HG03432 (cell line): ENCODE data around the gene OMD.
A peak's percentile ranks its signal among the peaks of the same experiment; 100 is the strongest.
"Not testable (repeated sequence)": the region's sequence is repeated elsewhere in the genome, so short reads cannot be mapped to it uniquely, and the experiment has no call there.

ENCODE experiments used
- ATAC-seq: cut with Tn5 transposase; IDR thresholded peaks from one replicate; pipeline ENCODE4 v1.9.1; 2021; ENCODE audit warnings: mild to moderate bottlenecking, moderate library complexity; ENCODE audit not compliant: unreplicated experiment

The OMD gene

DNA sequence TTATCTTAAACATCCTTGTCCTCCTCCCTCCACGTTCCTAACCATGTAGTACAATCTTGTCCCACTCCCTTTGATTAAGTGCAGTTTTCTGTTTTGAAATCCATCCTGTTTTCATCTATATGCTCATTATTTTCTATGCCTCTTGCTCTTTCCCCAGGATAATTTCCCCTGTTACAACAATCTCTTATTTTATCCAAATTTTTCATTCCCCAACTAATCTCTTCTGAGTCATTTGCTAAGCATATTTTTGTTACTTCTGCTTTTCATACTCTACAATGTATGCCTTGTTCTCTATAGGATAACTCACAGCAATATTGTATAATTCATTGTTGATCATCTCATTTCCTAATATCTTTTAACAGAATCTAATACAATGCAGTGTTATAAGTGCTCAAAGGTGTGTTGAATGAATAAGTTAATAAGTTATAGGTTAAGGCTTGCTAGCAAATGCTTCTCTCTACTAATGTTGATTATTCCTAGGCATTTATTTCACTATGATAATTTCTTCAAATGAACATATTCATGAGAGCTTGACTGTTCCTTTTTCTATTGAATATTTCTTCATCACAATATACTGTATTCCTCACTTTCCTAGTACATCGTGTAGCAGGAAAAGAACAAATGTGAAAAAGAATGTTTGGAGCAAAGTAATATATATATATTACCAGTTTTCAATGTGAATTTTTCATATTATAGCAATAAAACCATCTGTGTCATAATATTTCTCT, 1.5 kb downstream of the OMD start:
- no peak for ATAC-seq

- no peak for ATAC-seq
These were observed 9.7 kb downstream of the OMD start for GRCh38 chr9:92414566-92414965.

DNA sequence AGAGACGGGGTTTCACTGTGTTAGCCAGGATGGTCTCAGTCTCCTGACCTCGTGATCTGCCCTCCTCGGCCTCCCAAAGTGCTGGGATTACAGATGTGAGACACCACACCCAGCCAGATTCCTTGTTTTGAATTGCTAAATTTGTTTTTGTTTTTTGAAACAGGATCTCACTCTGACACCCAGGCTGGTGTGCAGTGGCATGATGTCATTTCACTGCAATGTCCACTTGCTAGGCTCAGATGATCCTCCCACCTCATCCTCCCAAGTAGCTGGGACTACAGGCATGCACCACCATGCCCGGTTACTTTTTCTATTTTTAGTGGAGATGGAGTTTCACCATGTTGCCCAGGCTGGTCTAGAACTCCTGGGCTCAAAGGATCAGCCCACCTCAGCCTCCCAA, 13.1 kb downstream of the OMD start:
- not testable (repeated sequence) for ATAC-seq

DNA sequence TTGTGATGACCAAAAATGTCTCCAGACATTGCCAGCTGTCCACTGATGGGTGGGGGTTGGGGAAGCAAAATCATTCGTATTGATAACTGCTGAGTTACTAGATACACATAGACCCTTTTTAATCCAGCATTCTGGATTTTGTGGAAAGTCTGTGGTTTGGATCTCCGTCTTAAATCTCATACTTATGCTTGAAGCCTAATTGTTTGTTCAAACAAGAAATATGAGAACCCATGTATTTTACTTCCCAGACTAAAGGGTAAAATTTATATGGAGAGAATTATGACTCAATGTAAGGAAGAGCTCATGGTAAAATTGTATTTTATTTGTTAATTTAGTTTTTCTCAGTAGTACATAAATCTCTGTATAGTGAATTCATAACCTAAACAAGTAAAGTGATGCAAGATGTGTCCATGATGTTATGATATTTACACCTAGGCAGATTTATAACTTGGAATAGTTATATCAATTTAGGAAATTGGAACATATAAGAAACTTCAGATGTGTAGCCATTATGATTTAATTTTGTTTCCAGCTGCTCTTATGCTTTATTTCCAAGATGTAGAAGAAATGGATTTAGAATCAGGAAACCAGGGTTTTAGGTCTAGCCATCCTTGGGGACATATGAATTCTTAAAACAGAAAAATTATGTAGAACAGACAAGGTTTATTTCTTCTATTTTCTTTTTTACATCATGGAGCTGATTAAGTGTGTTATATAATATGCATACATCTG, 15.4 kb downstream of the OMD start:
- ATAC-seq, result no peak

- no peak for ATAC-seq
These were observed 16.5 kb downstream of the OMD start for GRCh38 chr9:92407818-92408217.

GRCh38 chr9:92406477-92406876, 17.8 kb downstream of the OMD start:
- peak; percentile 77 for ATAC-seq

DNA sequence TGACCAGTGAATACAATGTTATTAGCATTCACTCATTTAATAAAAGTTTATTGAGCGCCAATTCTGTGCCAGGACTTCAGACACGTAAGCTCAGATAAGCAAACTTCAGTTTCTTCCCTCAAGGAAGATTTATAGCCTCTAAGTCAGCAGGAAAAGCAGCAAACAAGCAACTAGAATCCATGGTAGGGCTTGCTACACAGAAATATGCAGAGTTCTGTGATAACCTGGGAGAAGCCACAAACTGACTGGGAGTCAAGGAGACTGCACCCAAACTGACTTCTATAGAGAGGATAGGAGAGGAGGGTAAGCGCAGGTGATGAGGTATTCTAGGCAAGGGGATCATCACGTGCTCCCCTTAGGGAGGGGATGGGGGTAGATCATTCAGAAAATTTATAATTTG, 18.5 kb downstream of the OMD start:
- ATAC-seq, result no peak

- ATAC-seq, result no peak
These were observed 20.0 kb downstream of the OMD start, which contains the start of gene OGN for GRCh38 chr9:92404042-92404836. Gene OGN, minus strand, starts transcription at chr9:92404578. Its CDS starts 1,171 bp downstream, at chr9:92403407.

DNA sequence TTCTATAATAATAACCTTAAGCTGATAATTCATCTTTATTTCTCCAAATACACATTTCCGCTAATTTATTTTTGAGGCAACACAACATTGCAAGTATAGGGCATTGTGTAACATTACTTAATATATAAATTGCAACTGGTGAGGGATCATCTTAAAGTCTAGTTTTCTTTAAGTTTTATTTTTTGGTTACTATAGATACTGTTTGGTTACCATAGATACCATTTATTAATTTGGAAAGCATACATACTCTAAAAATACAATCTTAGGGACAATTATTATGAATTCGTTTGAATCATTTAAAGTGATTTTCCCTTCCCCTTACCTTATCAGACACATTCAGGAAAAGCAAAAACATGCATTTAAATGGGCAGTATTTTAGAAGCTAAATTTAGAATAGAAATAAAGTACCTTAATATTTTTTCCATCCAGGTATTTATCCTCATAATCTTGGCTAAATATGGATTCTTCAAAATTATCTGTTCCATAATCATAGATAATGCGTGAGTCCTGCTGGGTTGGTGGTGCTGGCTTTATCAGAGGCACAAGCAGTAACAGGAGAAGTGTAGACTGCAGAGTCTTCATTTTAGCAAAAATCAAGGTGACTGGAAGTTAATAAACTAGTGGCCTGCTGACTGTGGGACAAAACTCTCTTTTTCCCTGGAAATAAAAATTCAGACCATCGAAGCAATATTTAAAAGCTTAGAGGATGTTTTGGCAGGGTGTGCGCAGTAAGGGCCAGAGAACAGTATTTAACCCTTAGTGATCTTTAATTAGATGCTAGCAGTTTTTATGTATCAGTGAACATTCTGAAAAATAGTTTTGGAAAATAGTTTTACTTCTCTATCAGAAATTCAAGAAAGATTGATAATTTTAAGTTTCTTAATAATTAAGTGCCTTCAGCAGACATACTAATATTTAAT, 21.2 kb downstream of the OMD start:
- no peak for ATAC-seq

DNA sequence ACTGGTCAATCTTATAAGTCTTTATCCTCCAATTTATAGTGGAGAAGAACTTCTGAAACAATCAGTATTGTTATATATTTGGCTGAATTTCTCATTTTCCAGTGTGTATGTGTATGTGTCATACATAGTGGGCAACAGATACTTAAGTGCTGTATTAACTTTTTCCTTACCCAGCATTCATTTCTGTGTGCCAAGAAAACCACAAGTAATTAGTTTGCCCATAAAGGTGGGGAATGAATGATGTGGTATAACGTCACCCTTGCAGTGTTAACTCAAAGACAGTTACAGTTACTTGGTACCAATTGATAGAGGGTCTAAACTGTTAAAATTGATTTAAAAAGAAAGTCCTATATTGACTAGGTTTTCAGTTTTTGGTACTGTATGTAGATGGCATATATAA, 21.9 kb downstream of the OMD start:
- no peak for ATAC-seq

DNA sequence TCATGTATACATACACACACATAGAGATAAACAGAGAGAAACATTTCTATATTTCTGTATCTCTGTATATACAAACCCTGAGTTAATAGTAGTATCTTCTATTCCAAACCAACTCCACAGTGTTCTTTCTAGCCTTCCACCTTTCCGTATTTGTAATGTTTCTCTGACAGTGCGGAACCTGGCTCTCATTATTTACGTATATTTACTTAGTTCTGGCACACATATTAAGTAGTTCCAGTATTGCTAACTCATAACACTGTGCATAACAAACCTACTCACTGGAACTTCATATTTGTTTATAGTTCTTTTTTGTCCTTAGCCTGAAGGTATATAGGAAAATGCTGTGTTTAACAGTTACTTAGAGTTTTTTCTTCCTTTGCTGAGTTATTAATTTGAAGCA, 26.4 kb downstream of the OMD start:
- ATAC-seq, result no peak

- no peak for ATAC-seq
These were observed 28.7 kb downstream of the OMD start for GRCh38 chr9:92395617-92396016.

DNA sequence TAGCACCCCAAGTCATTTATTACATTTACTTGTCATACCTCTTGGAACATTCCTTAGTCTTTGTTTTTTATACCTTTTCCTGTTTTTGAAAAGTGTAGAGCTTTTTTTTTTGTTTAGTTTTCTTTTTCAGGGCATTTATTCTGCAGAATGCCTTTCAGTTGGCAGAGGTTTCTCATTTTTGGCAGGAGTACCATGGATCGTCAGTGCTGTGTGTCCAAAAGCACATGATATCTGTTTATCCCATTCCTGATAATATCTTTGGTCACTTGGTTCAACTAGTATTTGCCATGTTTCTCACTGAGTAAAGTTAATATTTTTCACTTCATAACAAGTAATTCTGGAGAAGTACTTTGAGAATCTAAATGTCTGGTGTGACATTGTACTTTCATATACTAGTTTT, 30.6 kb downstream of the OMD start:
- no peak for ATAC-seq

DNA sequence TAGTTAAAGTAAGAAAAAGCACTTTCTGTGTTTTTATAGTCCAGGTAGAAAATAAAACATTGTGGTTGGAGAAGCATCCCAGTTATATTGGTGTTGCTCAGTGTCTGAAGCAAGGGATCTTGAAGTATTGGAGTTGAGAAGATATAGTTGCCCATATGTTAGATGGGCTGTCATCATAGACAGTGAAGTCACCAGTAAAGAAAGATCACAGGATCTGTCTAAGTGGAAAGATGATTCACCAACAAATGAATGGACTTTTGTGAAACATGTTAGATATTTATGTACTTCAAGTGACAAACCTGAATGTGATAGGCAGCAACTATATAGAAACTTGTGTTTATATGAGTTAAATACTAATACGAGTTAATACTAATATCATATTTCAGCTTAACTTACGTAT, 31.6 kb downstream of the OMD start:
- ATAC-seq, result no peak

GRCh38 chr9:92385953-92386352, 38.3 kb downstream of the OMD start:
- ATAC-seq, result no peak

- no peak for ATAC-seq
These were observed 38.8 kb downstream of the OMD start for GRCh38 chr9:92385477-92385876.

- no peak for ATAC-seq
These were observed 39.3 kb downstream of the OMD start for GRCh38 chr9:92385001-92385400.

DNA sequence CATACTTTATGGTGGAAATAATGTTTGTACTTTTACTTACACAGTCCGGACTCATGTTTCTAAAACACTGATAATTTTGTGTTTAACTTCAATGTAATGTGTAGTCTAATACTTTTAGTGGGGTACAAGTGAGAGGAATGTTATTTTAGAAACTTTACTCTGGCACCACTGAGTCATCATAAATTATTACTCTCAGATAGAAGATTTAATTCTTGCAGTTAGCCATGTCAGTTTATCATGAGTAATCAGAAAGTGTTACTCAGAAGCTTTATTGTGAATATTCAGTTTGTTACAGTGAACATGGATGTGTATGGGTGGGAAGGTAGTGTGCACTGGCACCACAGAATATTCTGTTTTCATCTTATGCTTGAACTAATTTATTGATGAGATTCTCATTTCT, 39.9 kb downstream of the OMD start:
- ATAC-seq, result no peak

- ATAC-seq, result no peak
These were observed 42.5 kb downstream of the OMD start for GRCh38 chr9:92381775-92382174.

DNA sequence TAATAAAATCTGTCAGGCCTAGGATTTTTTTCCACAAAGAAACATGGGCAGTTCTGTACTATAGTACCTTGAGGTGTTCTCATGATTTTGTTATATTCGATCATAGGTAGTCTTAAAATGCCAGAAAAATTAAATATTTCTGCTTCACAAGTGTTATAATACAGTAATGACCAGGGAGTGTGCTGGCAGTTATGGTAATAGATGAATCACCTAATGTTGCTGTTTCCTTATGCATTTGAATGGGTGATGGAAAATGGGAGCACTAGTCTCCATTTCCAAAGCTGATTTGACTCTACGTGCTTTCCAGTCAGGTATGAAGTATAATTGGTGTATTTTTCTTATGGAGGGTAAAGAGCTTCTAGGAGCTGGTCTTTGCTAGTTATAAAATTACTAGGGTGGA, 43.7 kb downstream of the OMD start:
- no peak for ATAC-seq
